Testis (tissue), 3 donors: ENCODE measurements around the gene LPP. TPM values are rescaled to one million over a fixed set of nuclear protein-coding genes. Genes with fewer than 3 reads are reported as not detected.

ENCODE experiments used
- DNase-seq: peaks from one replicate; pipeline ENCODE4 v3.0.0-alpha.2; 2019
- H3K27ac ChIP-seq, 2 donors: fragments of 200-600 bp; sonication (generic); one replicate each; pipeline ENCODE4 v1.5.1; 2019
- H3K27me3 ChIP-seq: fragments of 200-600 bp; sonication (generic); one replicate; pipeline ENCODE4 v1.5.1; 2019
- H3K36me3 ChIP-seq: fragments of 200-600 bp; sonication (generic); one replicate; pipeline ENCODE4 v1.5.1; 2017; ENCODE audit warnings: low read depth; ENCODE audit errors: missing control alignments
- H3K4me1 ChIP-seq: fragments of 200-600 bp; sonication (generic); one replicate; pipeline ENCODE4 v1.5.1; 2019
- H3K4me3 ChIP-seq, 2 donors: fragments of 200-600 bp; sonication (generic); one replicate each; pipeline ENCODE4 v1.5.1; 2017 to 2019
- H3K9me3 ChIP-seq: fragments of 200-600 bp; sonication (generic); one replicate; pipeline ENCODE4 v1.5.1; 2017
- CTCF ChIP-seq, 3 experiments: fragments of 450-650 bp in 2 of 3; fragments of 200-600 bp in 1 of 3; sonication (generic) in 1 of 3; IDR thresholded peaks; one replicate each; pipeline ENCODE4 v1.5.1; 2016 to 2019; ENCODE audit warnings: antibody characterized with exemption in 3 of 3, mild to moderate bottlenecking in 2 of 3, moderate library complexity in 1 of 3
- POLR2A ChIP-seq: fragments of 450-650 bp; IDR thresholded peaks from one replicate; pipeline ENCODE4 v1.6.1; 2017; ENCODE audit warnings: antibody characterized with exemption, mild to moderate bottlenecking, moderate library complexity
- WGBS, 2 donors: methylation state at CpG; one replicate each; pipeline ENCODE4 v1.1.5; 2018; 5-methylcytosine and 5-hydroxymethylcytosine counted together
- intact Hi-C: fragments of 100-400 bp; cut with DNase I; formaldehyde crosslinking; loops from one replicate; pipeline ENCODE4 v1.15.1; 2023; ENCODE audit warnings: low total_unique reads
- polyA plus RNA-seq: library from polyadenylated mRNA; stranded (reverse); fragments of 350-450 nt; fragmentation: Illumina TruSeq; extraction: RNeasy Lipid Tissue Mini Kit (QIAGEN cat#74804); gene quantifications from one replicate; pipeline ENCODE4 v1.2.3, GENCODE V29; 2014; ENCODE audit warnings: low read depth, low replicate concordance; ENCODE audit not compliant: insufficient read depth
- total RNA-seq, 2 donors: library from RNA; depleted of rRNA; stranded (reverse); fragments of >200 nt; gene quantifications; one replicate each; pipeline ENCODE4 v1.2.3, GENCODE V29; 2016

LPP gene
- total and polyA plus RNA-seq, 3 donors from 2014 or later = 89.9 to 135 (median 132) TPM

GRCh38 chr3:188829130-188829529, 675.2 kb downstream of the LPP start:
- Histone ChIP-seq H3K36me3 (no peaks in the 10 kb centered on the region), H3K27ac (no peak overlapping the region), H3K9me3 (no peaks in the 10 kb centered on the region), H3K27me3 (no peaks in the 10 kb centered on the region), H3K4me1 (peaks cover 16% of the 10 kb centered on the region), H3K4me3 (no peak overlapping the region)
- intact Hi-C loops = no loop called here
- WGBS, 2 donors = 79 to 83% methylated on average over 6 of the region's 6 CpGs
- no peak for DNase-seq
- no peak for TF ChIP-seq CTCF (IDR thresholded peaks at IDR 0.05)
- TF ChIP-seq POLR2A = no peak

- H3K4me3 ChIP-seq = no peak overlapping the region
- no peak for DNase-seq
- H3K27me3 ChIP-seq = no peaks in the 10 kb centered on the region
- H3K36me3 ChIP-seq = no peaks in the 10 kb centered on the region
- 73% methylated on average over 3 of the region's 3 CpGs for WGBS, 2 donors
- no peak overlapping the region for H3K27ac ChIP-seq
- H3K4me1 ChIP-seq = peaks cover 16% of the 10 kb centered on the region
- intact Hi-C loops = no loop called here
- no peak for TF ChIP-seq POLR2A
- no peak for TF ChIP-seq CTCF (IDR thresholded peaks at IDR 0.05)
- H3K9me3 ChIP-seq = no peaks in the 10 kb centered on the region
Observed at GRCh38 chr3:188829576-188829975, 675.6 kb downstream of the LPP start.

GRCh38 chr3:188830893-188831292, 676.9 kb downstream of the LPP start:
- Histone ChIP-seq H3K4me3 (no peak overlapping the region), H3K9me3 (no peaks in the 10 kb centered on the region), H3K36me3 (no peaks in the 10 kb centered on the region), H3K27ac (no peak overlapping the region), H3K4me1 (peaks cover 16% of the 10 kb centered on the region), H3K27me3 (no peaks in the 10 kb centered on the region)
- DNase-seq = no peak
- intact Hi-C loops = no loop called here
- WGBS, 2 donors = 88 to 93% methylated on average over 2 of the region's 2 CpGs
- TF ChIP-seq CTCF (IDR thresholded peaks at IDR 0.05) (no peak), POLR2A (no peak)

GRCh38 chr3:188832146-188832545, 678.2 kb downstream of the LPP start:
- TF ChIP-seq CTCF (IDR thresholded peaks at IDR 0.05) = no peak
- DNase-seq = no peak
- no peaks in the 10 kb centered on the region for H3K27me3 ChIP-seq
- H3K4me1 ChIP-seq = peaks cover 16% of the 10 kb centered on the region
- H3K36me3 ChIP-seq = no peaks in the 10 kb centered on the region
- intact Hi-C loops = no loop called here
- no peak overlapping the region for H3K4me3 ChIP-seq
- H3K27ac ChIP-seq = no peak overlapping the region
- no peaks in the 10 kb centered on the region for H3K9me3 ChIP-seq
- WGBS, 2 donors = 93 to 99% methylated on average over 3 of the region's 3 CpGs

GRCh38 chr3:188832961-188833721, 679.2 kb downstream of the LPP start:
- no peaks in the 10 kb centered on the region for H3K36me3 ChIP-seq
- DNase-seq = no peak
- H3K4me3 ChIP-seq = no peak overlapping the region
- no peak overlapping the region for H3K27ac ChIP-seq
- intact Hi-C loops = no loop called here
- no peaks in the 10 kb centered on the region for H3K27me3 ChIP-seq
- WGBS, 2 donors = 53 to 57% methylated on average over 5 of the region's 5 CpGs
- peaks cover 16% of the 10 kb centered on the region for H3K4me1 ChIP-seq
- no peaks in the 10 kb centered on the region for H3K9me3 ChIP-seq
- no peak for TF ChIP-seq POLR2A
- TF ChIP-seq CTCF (IDR thresholded peaks at IDR 0.05) = no peak
